HG02763 (cell line): ENCODE measurements around the gene EXOC3.
"Not testable (repeated sequence)": the region's sequence is repeated elsewhere in the genome, so short reads cannot be mapped to it uniquely, and the experiment has no call there.

Source experiments
- ATAC-seq: cut with Tn5 transposase; IDR thresholded peaks from one replicate; pipeline ENCODE4 v1.9.1; 2021; ENCODE audit warnings: mild to moderate bottlenecking, moderate library complexity; ENCODE audit not compliant: unreplicated experiment

EXOC3 gene

DNA sequence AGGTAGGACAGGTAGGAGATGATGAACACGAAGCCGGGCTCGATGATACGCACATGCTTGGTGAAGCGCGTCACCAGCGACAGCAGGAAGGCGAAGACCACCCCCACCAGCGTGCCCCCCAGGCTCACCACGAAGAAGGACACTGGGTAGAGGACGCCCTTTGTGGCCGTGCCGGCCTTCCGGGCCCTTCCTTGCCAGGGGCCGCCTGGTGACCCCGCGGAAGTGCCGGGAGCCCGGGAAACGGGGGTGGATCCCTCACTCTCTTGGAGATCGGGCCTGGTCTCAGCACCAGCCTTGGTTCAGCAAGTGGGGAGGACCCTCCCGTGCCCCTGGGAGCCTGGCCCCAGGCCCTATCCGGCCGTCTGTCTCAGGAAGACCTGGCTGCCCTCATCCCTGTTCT lies 41.6 kb downstream of the EXOC3 start:
- no peak for ATAC-seq

- no peak for ATAC-seq
Observed at GRCh38 chr5:485113-485945, 42.4 kb downstream of the EXOC3 start.

GRCh38 chr5:485946-486491 lies 43.0 kb downstream of the EXOC3 start:
- no peak for ATAC-seq

GRCh38 chr5:486597-486996 lies 43.6 kb downstream of the EXOC3 start:
- not testable (repeated sequence) for ATAC-seq

GRCh38 chr5:488241-488640 lies 45.3 kb downstream of the EXOC3 start:
- no peak for ATAC-seq

DNA sequence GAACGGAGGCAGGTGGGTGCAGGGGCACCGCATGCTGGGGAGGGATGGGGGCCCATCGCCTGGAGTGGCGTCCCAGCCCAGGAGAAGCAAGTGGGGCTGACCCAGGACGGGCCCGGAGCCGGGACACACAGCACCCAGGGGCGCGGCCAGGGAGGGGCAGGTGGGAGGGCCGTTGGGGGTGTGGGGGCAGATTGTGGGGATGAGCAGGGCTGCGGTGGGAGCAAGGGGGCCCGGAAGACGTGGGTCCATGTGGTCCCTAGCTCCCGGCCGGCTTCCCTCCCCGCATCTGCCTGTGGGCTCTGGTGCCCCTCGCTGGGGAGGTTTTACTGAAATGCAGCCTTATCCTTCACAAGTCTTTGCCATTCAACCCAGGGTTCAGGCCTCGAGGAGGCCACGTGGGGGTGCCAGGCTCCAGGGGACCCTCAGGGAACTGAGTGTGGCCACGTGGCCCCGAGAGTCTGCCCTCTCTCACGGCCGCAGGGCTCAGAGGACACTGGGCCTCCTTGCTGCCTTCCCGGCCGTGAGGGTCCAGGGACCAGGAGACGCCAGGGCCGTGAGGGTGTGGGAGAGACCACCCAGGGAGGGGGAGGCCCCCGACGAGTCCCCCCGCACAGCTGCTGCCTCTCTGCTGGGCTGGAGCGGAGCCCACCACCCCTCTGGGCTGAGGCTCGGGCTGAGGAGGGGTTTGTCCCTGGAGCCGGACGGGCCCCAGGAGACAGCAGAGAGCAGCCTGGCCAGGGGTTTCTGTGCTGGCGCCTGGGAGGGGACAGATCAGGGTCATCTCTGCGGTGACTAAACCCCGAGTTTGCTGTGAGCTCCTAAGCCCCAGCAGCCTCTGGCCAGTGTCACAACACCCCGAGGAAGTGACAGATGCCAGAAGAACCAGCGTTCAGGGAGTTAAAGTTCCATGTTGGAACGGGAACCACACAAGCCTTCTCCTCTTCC lies 46.0 kb downstream of the EXOC3 start:
- ATAC-seq = no peak

DNA sequence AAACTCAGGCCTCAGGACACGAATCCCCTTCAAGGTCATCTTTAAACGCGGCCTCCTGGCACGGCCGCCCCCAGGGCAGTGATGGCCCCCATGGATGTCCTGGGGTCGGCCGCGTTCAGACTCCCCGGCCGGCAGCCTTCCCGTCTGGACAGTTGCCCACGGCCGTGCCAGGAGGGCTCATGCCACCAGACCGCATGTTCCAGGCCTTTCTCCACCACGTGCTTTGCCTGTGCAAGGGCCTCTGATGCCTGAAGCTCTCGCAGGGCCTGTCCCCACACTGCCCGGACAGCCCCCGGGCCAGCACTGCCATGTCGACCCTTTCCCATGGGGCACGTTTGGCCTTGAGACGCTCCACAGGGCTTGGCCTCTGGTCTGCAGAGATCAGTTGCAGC lies 46.7 kb downstream of the EXOC3 start:
- no peak for ATAC-seq

DNA sequence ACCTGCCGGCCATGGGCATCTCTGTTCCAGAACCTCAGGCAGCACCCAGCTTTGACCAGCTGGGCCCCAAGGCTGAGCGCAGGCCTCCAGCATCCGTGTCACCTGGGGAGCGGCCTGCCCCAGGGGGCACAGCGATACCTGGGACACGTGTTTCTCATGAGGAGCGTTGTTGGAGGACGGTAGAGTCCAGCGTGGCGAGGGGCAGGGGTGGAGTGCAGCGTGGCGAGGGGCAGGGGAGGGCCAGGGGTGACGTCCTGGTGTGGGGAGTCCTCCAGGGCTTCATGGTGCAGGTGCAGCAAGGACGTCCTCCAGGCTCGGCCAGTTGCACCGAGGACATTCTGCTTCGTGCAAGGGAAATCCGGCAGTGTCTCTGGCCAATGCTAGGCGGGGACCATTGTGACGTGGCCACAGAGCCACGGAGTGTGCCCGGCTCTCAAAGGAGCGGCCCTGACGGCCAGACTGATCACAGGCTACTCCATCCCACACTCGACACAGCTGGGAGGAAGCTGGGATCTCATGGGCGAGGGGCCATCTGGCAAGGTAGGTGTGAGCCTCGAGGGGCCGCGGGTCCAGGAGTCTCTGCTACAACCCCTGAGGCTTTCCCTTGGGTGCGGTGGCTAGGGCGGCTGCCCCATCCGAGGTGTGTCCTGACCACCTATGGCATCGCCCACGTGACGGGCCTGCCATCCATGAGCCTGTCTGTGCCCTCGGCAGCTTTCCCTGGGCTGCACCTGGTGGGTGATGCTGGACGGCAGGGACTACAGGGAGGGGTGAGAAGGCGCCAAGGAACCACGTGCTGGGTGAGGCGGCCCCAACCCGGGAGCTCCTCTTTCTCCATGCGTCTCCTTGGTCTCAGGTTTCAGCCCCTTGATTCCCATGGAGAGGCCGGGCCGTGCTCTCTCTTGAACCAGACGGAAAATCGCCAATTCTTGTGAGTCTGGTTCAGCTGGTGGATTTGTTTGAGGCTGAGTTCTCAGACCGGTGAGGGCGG lies 47.4 kb downstream of the EXOC3 start:
- ATAC-seq = no peak

GRCh38 chr5:491119-491855 lies 48.3 kb downstream of the EXOC3 start:
- no peak for ATAC-seq

GRCh38 chr5:491856-492155 lies 48.8 kb downstream of the EXOC3 start:
- no peak for ATAC-seq

GRCh38 chr5:492314-492893 lies 49.4 kb downstream of the EXOC3 start:
- no peak for ATAC-seq

DNA sequence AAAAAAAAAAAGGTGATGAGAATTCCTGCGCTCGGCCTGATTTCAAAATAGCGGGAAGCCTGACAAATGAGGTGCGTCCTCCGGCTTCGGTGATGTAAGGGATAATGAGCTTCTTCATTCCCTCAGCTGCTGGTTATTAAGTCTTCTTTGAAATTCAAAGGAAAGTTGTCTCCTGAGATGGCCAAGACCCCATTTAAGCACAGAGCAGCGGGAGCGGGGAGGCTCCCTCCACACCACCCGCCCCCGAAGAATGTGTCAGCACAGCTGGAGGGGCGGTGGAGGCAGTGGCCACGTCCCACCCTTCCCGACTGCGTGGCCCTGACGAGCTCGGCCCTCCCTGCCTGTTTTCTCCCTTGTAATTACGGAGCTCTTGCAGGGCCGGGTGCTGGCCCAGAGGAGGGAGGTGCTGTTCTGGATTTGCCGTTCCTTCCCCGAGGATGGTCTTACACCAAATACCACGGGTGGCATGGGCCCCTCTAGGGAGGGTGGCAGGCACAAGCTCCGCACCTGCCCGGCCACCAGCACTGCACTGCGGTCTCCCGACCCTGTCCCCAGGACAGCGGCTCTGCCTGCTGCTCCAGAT lies 50.2 kb downstream of the EXOC3 start:
- ATAC-seq = no peak

GRCh38 chr5:493758-494157 lies 50.8 kb downstream of the EXOC3 start:
- ATAC-seq = no peak

- ATAC-seq = no peak
Observed at GRCh38 chr5:494667-495255, 51.8 kb downstream of the EXOC3 start.

- no peak for ATAC-seq
Observed at GRCh38 chr5:496028-496427, 53.1 kb downstream of the EXOC3 start.

GRCh38 chr5:497090-497700 lies 54.2 kb downstream of the EXOC3 start:
- no peak for ATAC-seq

DNA sequence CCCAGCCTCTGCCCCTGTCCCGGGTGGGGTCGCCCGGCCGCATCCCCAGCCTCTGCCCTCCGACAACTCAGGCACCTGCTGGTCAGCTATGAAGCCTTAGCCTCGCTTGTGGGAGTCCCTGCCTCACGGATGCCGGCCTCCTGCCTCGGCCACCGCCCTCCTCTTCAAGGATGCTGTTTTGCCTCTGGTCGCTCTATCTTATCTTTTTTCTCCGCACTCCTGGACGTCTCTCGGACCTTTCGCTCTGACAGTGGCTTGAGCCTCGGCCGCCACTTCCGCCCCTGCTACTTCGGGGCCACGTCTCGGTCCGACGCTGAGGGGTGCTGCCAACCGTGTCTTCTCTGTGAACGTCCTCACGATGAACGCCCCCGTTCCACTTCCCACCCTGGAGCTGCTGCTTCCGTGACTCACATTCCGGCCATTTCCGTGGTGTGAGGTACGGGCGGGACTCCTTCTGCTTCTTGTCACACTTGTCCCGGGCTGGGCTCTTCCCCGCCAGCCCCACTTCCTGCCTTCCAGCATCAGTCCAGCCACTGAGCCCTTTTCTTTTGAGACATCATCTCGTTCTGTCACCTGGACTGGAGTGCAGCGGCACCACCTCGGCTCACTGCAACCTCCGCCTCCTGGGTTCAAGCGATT lies 55.0 kb downstream of the EXOC3 start:
- ATAC-seq = no peak
